Uterus (tissue), 2 donors: ENCODE measurements around the gene CLUH.

Source experiments
- CTCF ChIP-seq, 4 experiments: fragments of 200-600 bp in 2 of 4; fragments of 450-650 bp in 2 of 4; sonication (generic) in 2 of 4; IDR thresholded peaks; one replicate each; pipeline ENCODE4 v1.5.1; 2016 to 2019; ENCODE audit warnings: antibody characterized with exemption in 4 of 4, mild to moderate bottlenecking in 2 of 4, moderate library complexity in 1 of 4
- POLR2A ChIP-seq, 2 donors: fragments of 450-650 bp; IDR thresholded peaks; one replicate each; pipeline ENCODE4 v1.6.1; 2016; ENCODE audit warnings: antibody characterized with exemption in 2 of 2, mild to moderate bottlenecking in 1 of 2, moderate library complexity in 1 of 2

- no peak for TF ChIP-seq CTCF (IDR thresholded peaks at IDR 0.05)
- no peak for TF ChIP-seq POLR2A (IDR thresholded peaks at IDR 0.05)
Measured at GRCh38 chr17:2704890-2705248, 6.7 kb downstream of the CLUH start.
